ENCODE results near the gene TMEM127. TPM values are rescaled to one million over a fixed set of nuclear protein-coding genes. Genes with fewer than 3 reads are reported as not detected.

The TMEM127 gene
- total RNA-seq, 3 donors from 2014 or later (not counting 1 experiment from before 2014, with no cell fraction given): 49.8 to 59.3 (median 54.5) TPM

- H3K36me3 Mint-ChIP-seq: no peaks in the 10 kb centered on the region
- DNase-seq: no peak
- no peaks in the 10 kb centered on the region for H3K27me3 ChIP-seq (ENCODE audit: control insufficient read depth, insufficient read depth, low read length)
- no peak for TF ChIP-seq CTCF (IDR thresholded peaks at IDR 0.05)
- intact Hi-C loops (cut with micrococcal nuclease): no loop called here
- no peaks in the 10 kb centered on the region for H3K9me3 ChIP-seq (ENCODE audit: control insufficient read depth, insufficient read depth, low read length)
- no peak overlapping the region for H3K4me3 Mint-ChIP-seq
- no peak overlapping the region for H3K4me3 ChIP-seq (ENCODE audit: low read length)
- WGBS (ENCODE audit: insufficient coverage): 88% methylated on average over 10 of the region's 13 CpGs
- H3K4me1 ChIP-seq (ENCODE audit: control insufficient read depth, insufficient read depth, low read length): no peaks in the 10 kb centered on the region
- H3K4me1 Mint-ChIP-seq: no peaks in the 10 kb centered on the region
- no peak overlapping the region for H3K27ac ChIP-seq (ENCODE audit: low read length)
- H3K9me3 Mint-ChIP-seq: no peaks in the 10 kb centered on the region
- no peaks in the 10 kb centered on the region for H3K27me3 Mint-ChIP-seq (ENCODE audit: low read depth in 2 of 2)
- no peak for ATAC-seq
- no peak overlapping the region for H3K27ac Mint-ChIP-seq
- no peaks in the 10 kb centered on the region for H3K36me3 ChIP-seq (ENCODE audit: control insufficient read depth, insufficient read depth, low read length)
These were observed 47.2 kb downstream of the TMEM127 start for GRCh38 chr2:96218508-96219131.

DNA sequence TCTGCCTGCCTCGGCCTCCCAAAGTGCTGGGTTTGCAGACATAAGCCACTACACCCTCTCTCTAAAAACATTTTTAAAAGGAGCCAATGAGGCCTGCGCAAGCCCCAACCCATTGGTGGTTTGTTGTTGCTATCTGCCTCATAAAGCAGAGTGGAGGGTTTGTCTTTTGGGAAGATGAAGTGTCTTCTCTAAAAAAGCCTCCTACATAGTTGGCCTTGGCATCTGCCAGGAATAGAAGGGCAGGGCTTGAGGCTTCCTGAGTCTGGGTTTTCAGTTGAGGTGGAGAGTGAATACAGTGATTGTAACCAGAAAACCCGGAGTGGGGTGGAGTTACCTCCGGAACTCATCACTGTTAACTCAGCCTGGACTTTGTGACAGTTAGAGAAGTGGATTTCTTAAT is 51.2 kb downstream of the TMEM127 start:
- Histone ChIP-seq H3K9me3 (ENCODE audit: control insufficient read depth, insufficient read depth, low read length) (no peaks in the 10 kb centered on the region), H3K36me3 (ENCODE audit: control insufficient read depth, insufficient read depth, low read length) (no peaks in the 10 kb centered on the region), H3K27ac (ENCODE audit: low read length) (no peak overlapping the region), H3K27me3 (ENCODE audit: control insufficient read depth, insufficient read depth, low read length) (no peaks in the 10 kb centered on the region), H3K4me3 (ENCODE audit: low read length) (no peak overlapping the region), H3K4me1 (ENCODE audit: control insufficient read depth, insufficient read depth, low read length) (peaks cover under 1% of the 10 kb centered on the region)
- ATAC-seq: no peak
- DNase-seq: no peak
- Mint-ChIP-seq H3K36me3 (no peaks in the 10 kb centered on the region), H3K9me3 (no peaks in the 10 kb centered on the region), H3K27me3 (ENCODE audit: low read depth in 2 of 2) (no peaks in the 10 kb centered on the region), H3K27ac (no peak overlapping the region), H3K4me3 (no peak overlapping the region), H3K4me1 (peaks cover 2 to 7% of the 10 kb centered on the region in 2 donors)
- no peak for TF ChIP-seq CTCF (IDR thresholded peaks at IDR 0.05)
- intact Hi-C loops (cut with micrococcal nuclease): no loop called here
- 97% methylated on average over 4 of the region's 4 CpGs for WGBS (ENCODE audit: insufficient coverage)

DNA sequence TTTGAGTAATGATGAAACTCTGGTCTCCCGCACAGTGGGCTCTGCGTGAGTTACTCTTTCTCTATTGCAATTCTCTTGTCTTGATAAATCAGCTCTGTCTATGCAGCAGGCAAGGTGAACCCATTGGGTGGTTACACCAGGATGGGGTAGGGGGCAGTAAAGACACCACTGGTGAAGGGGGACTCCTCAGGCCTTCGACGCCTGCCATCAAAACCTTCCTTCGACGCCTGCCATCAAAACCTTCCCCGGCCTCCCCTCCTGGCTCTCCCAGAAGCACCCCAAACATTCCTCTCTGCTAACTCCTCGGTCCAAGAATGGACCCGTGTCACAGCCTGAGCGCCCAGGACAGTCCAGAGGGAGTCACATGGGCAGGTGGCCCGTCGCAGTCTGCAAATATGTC is 52.4 kb downstream of the TMEM127 start:
- Histone ChIP-seq H3K27me3 (ENCODE audit: control insufficient read depth, insufficient read depth, low read length) (no peaks in the 10 kb centered on the region), H3K4me3 (ENCODE audit: low read length) (no peak overlapping the region), H3K4me1 (ENCODE audit: control insufficient read depth, insufficient read depth, low read length) (peaks cover 4% of the 10 kb centered on the region), H3K27ac (ENCODE audit: low read length) (no peak overlapping the region), H3K36me3 (ENCODE audit: control insufficient read depth, insufficient read depth, low read length) (no peaks in the 10 kb centered on the region), H3K9me3 (ENCODE audit: control insufficient read depth, insufficient read depth, low read length) (no peaks in the 10 kb centered on the region)
- DNase-seq (no peak), ATAC-seq (no peak)
- no peaks in the 10 kb centered on the region for H3K9me3 Mint-ChIP-seq
- no peak for TF ChIP-seq CTCF (IDR thresholded peaks at IDR 0.05)
- H3K27me3 Mint-ChIP-seq (ENCODE audit: low read depth in 2 of 2): no peaks in the 10 kb centered on the region
- peaks cover 6 to 10% of the 10 kb centered on the region in 2 donors for H3K4me1 Mint-ChIP-seq
- WGBS (ENCODE audit: insufficient coverage): 96% methylated on average over 12 of the region's 12 CpGs
- H3K36me3 Mint-ChIP-seq: no peaks in the 10 kb centered on the region
- intact Hi-C loops (cut with micrococcal nuclease): no loop called here
- H3K27ac Mint-ChIP-seq: no peak overlapping the region
- H3K4me3 Mint-ChIP-seq: no peak overlapping the region

DNA sequence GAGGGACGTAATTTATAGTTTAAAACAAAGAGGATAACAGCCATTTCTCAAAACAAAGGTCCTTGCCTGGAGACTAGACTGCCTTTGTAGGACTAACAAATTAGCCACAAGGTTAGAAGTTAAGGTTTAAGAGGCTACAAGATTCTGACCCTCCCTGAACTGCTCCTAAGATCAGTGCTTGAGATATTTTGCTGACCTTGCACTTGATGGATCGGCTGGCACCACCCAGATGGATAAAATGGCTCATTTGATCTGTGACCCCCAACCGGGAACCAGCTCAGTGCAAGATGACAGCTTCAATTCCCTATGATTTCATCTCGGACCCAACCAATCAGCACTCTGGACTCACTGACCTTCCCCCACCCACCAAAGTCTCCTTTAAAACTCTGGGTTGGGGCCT is 53.5 kb downstream of the TMEM127 start:
- no peak for TF ChIP-seq CTCF (IDR thresholded peaks at IDR 0.05)
- no peak overlapping the region for H3K27ac ChIP-seq (ENCODE audit: low read length)
- H3K36me3 Mint-ChIP-seq: no peaks in the 10 kb centered on the region
- no peaks in the 10 kb centered on the region for H3K9me3 ChIP-seq (ENCODE audit: control insufficient read depth, insufficient read depth, low read length)
- H3K4me1 ChIP-seq (ENCODE audit: control insufficient read depth, insufficient read depth, low read length): peaks cover 8% of the 10 kb centered on the region
- H3K27ac Mint-ChIP-seq: no peak overlapping the region
- no peak overlapping the region for H3K4me3 Mint-ChIP-seq
- H3K27me3 ChIP-seq (ENCODE audit: control insufficient read depth, insufficient read depth, low read length): no peaks in the 10 kb centered on the region
- ATAC-seq (no peak), DNase-seq (no peak)
- WGBS (ENCODE audit: insufficient coverage): 98% methylated on average over 4 of the region's 4 CpGs
- H3K9me3 Mint-ChIP-seq: no peaks in the 10 kb centered on the region
- peaks cover 12 to 16% of the 10 kb centered on the region in 2 donors for H3K4me1 Mint-ChIP-seq
- H3K36me3 ChIP-seq (ENCODE audit: control insufficient read depth, insufficient read depth, low read length): no peaks in the 10 kb centered on the region
- H3K27me3 Mint-ChIP-seq (ENCODE audit: low read depth in 2 of 2): no peaks in the 10 kb centered on the region
- no peak overlapping the region for H3K4me3 ChIP-seq (ENCODE audit: low read length)
- intact Hi-C loops (cut with micrococcal nuclease): no loop called here
